ENCODE results near the gene AOPEP. TPM values are rescaled to one million over a fixed set of nuclear protein-coding genes. Genes with fewer than 3 reads are reported as not detected.

Gene AOPEP
- polyA plus RNA-seq, 6 donors from 2014 or later, result 5.2 to 11.8 (median 8.2) TPM

DNA sequence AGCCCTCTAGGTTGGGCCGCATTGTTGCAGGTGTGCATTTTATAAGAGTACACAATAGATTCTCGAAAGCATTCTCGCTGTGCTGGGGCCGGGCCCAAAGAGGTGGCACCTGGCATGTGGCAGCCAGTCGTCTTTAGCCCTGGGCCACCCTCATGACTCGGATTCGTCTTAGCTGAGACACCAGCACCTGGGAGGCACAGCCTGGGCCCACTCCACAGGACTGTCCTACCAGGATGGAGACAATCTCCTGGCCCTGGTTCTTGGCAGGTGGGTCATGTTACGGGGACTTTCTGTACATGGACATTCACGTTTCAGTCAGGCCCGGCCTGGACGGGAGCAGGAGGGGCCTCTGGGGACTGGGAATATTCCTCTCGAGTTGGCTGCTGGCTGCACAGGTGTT, 378.5 kb downstream of the AOPEP start:
- H3K36me3 Mint-ChIP-seq, result peaks cover 4 to 7% of the 10 kb centered on the region in 2 donors
- no peaks in the 10 kb centered on the region for H3K9me3 Mint-ChIP-seq
- H3K4me1 Mint-ChIP-seq, result peaks cover 0 to 5% (median 0%) of the 10 kb centered on the region in 3 donors
- no peak overlapping the region for H3K27ac Mint-ChIP-seq
- no peak overlapping the region for H3K4me3 Mint-ChIP-seq
- no peaks in the 10 kb centered on the region for H3K27me3 Mint-ChIP-seq
- DNase-seq, result no peak
- ATAC-seq (ENCODE audit: low read depth in 2 of 2), result no peak

GRCh38 chr9:95105519-95106287, 379.2 kb downstream of the AOPEP start:
- Mint-ChIP-seq H3K4me3 (no peak overlapping the region), H3K27me3 (no peaks in the 10 kb centered on the region)

GRCh38 chr9:95107001-95107749, 380.7 kb downstream of the AOPEP start:
- Mint-ChIP-seq H3K36me3 (peaks cover 4 to 7% of the 10 kb centered on the region in 2 donors), H3K9me3 (no peaks in the 10 kb centered on the region), H3K4me1 (peaks cover 0 to 5% (median 0%) of the 10 kb centered on the region in 3 donors), H3K27me3 (no peaks in the 10 kb centered on the region), H3K27ac (no peak overlapping the region), H3K4me3 (no peak overlapping the region)
- ATAC-seq (ENCODE audit: low read depth in 2 of 2) (no peak), DNase-seq (no peak)

More at GRCh38 chr9:95105519-95106287, 379.2 kb downstream of the AOPEP start:
- ATAC-seq (ENCODE audit: low read depth in 2 of 2), result no peak
- H3K9me3 Mint-ChIP-seq, result no peaks in the 10 kb centered on the region
- peaks cover 0 to 5% (median 0%) of the 10 kb centered on the region in 3 donors for H3K4me1 Mint-ChIP-seq
- H3K27ac Mint-ChIP-seq, result peak overlapping the region in 1 of 6 donors; percentile 33
- DNase-seq, result no peak
- H3K36me3 Mint-ChIP-seq, result peaks cover 4 to 7% of the 10 kb centered on the region in 2 donors

DNA sequence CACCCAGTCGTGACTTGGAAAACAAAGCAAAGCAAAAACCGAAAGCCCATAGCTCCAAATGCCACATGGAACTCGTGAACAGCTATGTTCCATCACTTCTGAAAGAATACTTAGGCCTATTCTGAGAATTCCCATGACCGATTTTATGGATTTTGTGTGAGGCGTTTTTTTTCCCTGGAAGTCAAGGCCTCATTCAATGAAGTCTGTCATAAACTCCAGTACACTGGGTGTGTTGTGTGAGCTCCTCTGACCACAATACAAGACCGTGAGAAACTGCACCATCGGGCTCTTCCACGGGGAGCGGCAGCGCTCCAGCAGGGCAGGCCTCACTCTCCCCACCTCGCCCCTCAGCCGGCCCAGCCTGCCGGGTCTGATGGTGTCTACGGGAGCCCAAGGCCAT, 381.5 kb downstream of the AOPEP start:
- Mint-ChIP-seq H3K4me1 (peaks cover 0 to 5% (median 0%) of the 10 kb centered on the region in 3 donors), H3K27me3 (no peaks in the 10 kb centered on the region), H3K36me3 (peaks cover 7% of the 10 kb centered on the region in 2 donors), H3K4me3 (no peak overlapping the region), H3K27ac (no peak overlapping the region), H3K9me3 (no peaks in the 10 kb centered on the region)
- no peak for DNase-seq
- ATAC-seq (ENCODE audit: low read depth in 2 of 2), result no peak

GRCh38 chr9:95108777-95109176, 382.3 kb downstream of the AOPEP start:
- ATAC-seq (ENCODE audit: low read depth in 2 of 2) (no peak), DNase-seq (no peak)
- Mint-ChIP-seq H3K4me3 (no peak overlapping the region), H3K36me3 (peaks cover 7 to 10% of the 10 kb centered on the region in 2 donors), H3K9me3 (no peaks in the 10 kb centered on the region), H3K4me1 (no peaks in the 10 kb centered on the region), H3K27me3 (no peaks in the 10 kb centered on the region), H3K27ac (no peak overlapping the region)

DNA sequence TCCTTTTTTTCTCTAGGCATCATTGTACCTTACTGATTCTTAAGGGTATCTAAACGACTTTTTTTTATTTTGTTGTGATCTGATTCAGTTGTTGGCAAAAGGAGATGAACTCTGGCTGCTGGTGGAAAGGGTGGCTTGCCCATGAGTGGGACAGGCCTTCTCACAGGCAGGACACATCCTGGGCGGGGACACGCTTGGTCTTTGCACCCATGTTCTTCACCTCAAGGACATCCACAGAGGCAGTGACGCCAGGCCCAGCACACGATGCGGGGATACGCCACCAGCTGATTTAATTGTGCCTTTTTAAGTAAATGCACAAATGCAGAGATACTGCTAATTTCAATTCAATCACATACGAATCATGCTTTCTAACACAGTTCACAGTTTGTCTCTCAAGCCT, 383.0 kb downstream of the AOPEP start:
- Mint-ChIP-seq H3K36me3 (peaks cover 7 to 10% of the 10 kb centered on the region in 2 donors), H3K9me3 (no peaks in the 10 kb centered on the region)

GRCh38 chr9:95110921-95111525, 384.5 kb downstream of the AOPEP start:
- Mint-ChIP-seq H3K36me3 (peaks cover 5 to 7% of the 10 kb centered on the region in 2 donors), H3K27me3 (no peaks in the 10 kb centered on the region), H3K27ac (no peak overlapping the region), H3K4me3 (no peak overlapping the region), H3K4me1 (no peaks in the 10 kb centered on the region), H3K9me3 (no peaks in the 10 kb centered on the region)
- ATAC-seq (ENCODE audit: low read depth in 2 of 2), result no peak
- no peak for DNase-seq

More for the DNA sequence above, 383.0 kb downstream of the AOPEP start:
- no peak overlapping the region for H3K4me3 Mint-ChIP-seq
- peak overlapping the region in 1 of 6 donors; percentile 42 for H3K27ac Mint-ChIP-seq
- DNase-seq, result no peak
- ATAC-seq (ENCODE audit: low read depth in 2 of 2), result no peak
- no peaks in the 10 kb centered on the region for H3K27me3 Mint-ChIP-seq
- no peaks in the 10 kb centered on the region for H3K4me1 Mint-ChIP-seq

DNA sequence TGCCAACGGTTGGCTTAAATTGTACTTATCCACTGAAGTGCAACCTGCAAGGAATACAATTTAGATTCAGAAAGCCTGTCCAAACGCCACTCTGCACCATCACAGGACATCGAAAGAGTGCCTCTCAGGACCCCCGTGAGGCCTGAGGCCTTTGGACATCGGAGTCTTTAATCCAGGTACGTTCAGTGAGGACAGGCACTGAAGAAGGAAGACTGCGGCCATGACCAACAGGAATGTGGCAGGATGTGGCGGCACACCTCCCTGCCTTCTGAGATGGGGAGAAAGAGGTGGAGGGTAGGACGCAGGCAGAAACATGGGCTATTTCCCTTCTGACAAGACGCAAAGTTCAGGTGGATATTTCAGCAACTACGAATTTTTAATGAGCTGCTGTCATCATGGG, 385.2 kb downstream of the AOPEP start:
- Mint-ChIP-seq H3K27ac (peak overlapping the region in 1 of 6 donors; percentile 53), H3K4me3 (no peak overlapping the region), H3K9me3 (no peaks in the 10 kb centered on the region), H3K4me1 (no peaks in the 10 kb centered on the region), H3K27me3 (no peaks in the 10 kb centered on the region), H3K36me3 (peaks cover 5 to 6% of the 10 kb centered on the region in 2 donors)
- DNase-seq (no peak), ATAC-seq (ENCODE audit: low read depth in 2 of 2) (no peak)

GRCh38 chr9:95112436-95113280, 386.2 kb downstream of the AOPEP start:
- Mint-ChIP-seq H3K36me3 (peaks cover 0 to 5% of the 10 kb centered on the region in 2 donors), H3K4me3 (peak overlapping the region in 1 of 8 donors; percentile 29), H3K4me1 (no peaks in the 10 kb centered on the region), H3K9me3 (no peaks in the 10 kb centered on the region), H3K27me3 (no peaks in the 10 kb centered on the region), H3K27ac (peak overlapping the region in 2 of 6 donors; percentile 41 to 69)
- DNase-seq, result no peak
- ATAC-seq (ENCODE audit: low read depth in 2 of 2), result no peak

- Mint-ChIP-seq H3K4me3 (no peak overlapping the region), H3K36me3 (peaks cover 0 to 5% of the 10 kb centered on the region in 2 donors), H3K4me1 (no peaks in the 10 kb centered on the region), H3K27ac (no peak overlapping the region), H3K27me3 (no peaks in the 10 kb centered on the region), H3K9me3 (no peaks in the 10 kb centered on the region)
- ATAC-seq (ENCODE audit: low read depth in 2 of 2) (no peak), DNase-seq (no peak)
These were observed 388.6 kb downstream of the AOPEP start for GRCh38 chr9:95115104-95115503.

DNA sequence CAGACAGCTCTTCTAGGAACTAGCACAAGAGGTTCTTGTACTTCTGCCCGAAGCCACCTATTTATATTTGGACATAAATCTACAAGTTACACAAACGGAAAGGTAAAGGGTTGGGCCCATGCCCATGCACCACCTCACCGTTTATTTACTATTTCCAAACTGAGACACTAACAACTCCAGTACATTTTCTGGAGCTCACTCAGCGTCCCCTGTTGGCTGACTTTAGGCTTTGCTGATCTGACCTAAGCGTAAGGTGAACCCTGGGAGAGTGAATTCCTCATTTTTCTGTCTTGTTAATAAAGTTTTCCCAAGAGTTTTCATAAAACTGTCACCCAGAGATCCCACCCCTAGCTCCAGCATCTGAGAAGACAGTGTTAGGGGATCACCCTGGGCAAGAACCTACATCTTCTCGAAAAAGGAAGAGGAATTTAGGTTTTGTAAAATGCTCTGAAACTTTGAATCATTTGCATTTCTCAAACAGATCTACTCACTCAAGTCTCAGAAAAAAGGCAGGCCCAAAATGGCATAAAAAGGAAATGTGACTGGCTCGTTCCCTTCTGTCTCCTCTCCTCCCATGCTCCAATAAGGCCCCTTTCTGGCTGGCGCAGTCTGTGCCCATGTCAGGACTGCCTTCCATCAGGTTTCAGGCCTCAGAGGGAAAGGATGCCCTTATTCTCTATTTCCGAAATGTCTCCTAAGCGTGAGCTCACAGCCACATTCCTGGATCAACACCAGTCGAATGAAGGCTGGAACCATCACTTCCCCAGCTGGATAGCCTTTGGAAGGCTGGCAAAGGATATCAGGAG, 389.7 kb downstream of the AOPEP start:
- H3K36me3 Mint-ChIP-seq, result peaks cover 0 to 5% of the 10 kb centered on the region in 2 donors
- H3K4me3 Mint-ChIP-seq, result no peak overlapping the region
- no peaks in the 10 kb centered on the region for H3K27me3 Mint-ChIP-seq
- H3K4me1 Mint-ChIP-seq, result no peaks in the 10 kb centered on the region
- H3K9me3 Mint-ChIP-seq, result no peaks in the 10 kb centered on the region
- DNase-seq, result no peak
- H3K27ac Mint-ChIP-seq, result peak overlapping the region in 1 of 6 donors; percentile 72
- ATAC-seq (ENCODE audit: low read depth in 2 of 2), result no peak

DNA sequence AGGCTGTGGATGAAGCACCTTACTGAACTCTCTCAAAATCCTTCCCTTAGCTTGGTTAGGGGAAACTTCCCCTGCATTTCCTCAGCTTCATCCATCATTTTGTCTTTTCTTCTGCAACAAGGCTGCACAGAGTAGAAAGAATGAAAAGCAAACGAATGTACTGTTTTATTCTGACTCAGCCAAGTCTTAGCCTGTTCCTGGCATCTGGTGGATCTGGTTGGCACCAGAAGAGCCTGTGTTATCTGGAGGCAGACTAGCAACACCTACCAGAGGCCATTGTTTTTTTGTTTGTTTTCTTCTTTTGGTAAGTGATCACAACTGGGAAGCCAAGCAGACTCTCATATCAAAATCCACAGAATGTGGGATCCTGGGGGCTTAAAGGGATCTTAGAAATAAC, 390.3 kb downstream of the AOPEP start:
- no peak overlapping the region for H3K4me3 Mint-ChIP-seq

More for the DNA sequence above, 390.3 kb downstream of the AOPEP start:
- Mint-ChIP-seq H3K9me3 (no peaks in the 10 kb centered on the region), H3K36me3 (peaks cover 0 to 5% of the 10 kb centered on the region in 2 donors), H3K27ac (peak overlapping the region in 1 of 6 donors; percentile 72), H3K27me3 (no peaks in the 10 kb centered on the region), H3K4me1 (no peaks in the 10 kb centered on the region)
- DNase-seq (no peak), ATAC-seq (ENCODE audit: low read depth in 2 of 2) (no peak)
